Large intestine (tissue), 3 donors: ENCODE results near the gene PLIN1. TPM values are rescaled to one million over a fixed set of nuclear protein-coding genes. Genes with fewer than 3 reads are reported as not detected.
"Not testable (repeated sequence)": the region's sequence is repeated elsewhere in the genome, so short reads cannot be mapped to it uniquely, and the experiment has no call there.

Experiments
- DNase-seq, 2 donors: peaks; one replicate each; pipeline versions ENCODE4 v3.0.0 to v3.0.0-alpha.2; 2013
- H3K27ac ChIP-seq: one replicate; pipeline ENCODE4 v1.5.1; 2013; ENCODE audit warnings: low read length
- H3K27me3 ChIP-seq: 2 replicates; pipeline ENCODE4 v1.6.1; 2013; ENCODE audit warnings: low read length; ENCODE audit not compliant: control insufficient read depth, insufficient read depth
- H3K36me3 ChIP-seq: 2 replicates; pipeline ENCODE4 v1.6.1; 2013; ENCODE audit warnings: low read length; ENCODE audit not compliant: control insufficient read depth, insufficient read depth
- H3K4me1 ChIP-seq: one replicate; pipeline ENCODE4 v1.6.1; 2013; ENCODE audit warnings: low read length; ENCODE audit not compliant: control insufficient read depth, insufficient read depth
- H3K4me3 ChIP-seq: one replicate; pipeline ENCODE4 v1.5.1; 2013; ENCODE audit warnings: low read length
- H3K9me3 ChIP-seq: one replicate; pipeline ENCODE4 v1.6.1; 2013; ENCODE audit warnings: mild to moderate bottlenecking, low read depth, low read length, moderate library complexity; ENCODE audit not compliant: control insufficient read depth
- WGBS: methylation state at CpG from one replicate; pipeline ENCODE4 v1.1.5; 2013; ENCODE audit warnings: low lambda C conversion rate; ENCODE audit not compliant: insufficient coverage; 5-methylcytosine and 5-hydroxymethylcytosine counted together
- polyA plus RNA-seq: library from polyadenylated mRNA; unstranded; fragments of 120-200 nt; gene quantifications from one replicate; pipeline ENCODE4 v1.2.1, GENCODE V29; 2013

PLIN1 gene
- polyA plus RNA-seq, 1 donor, result 0.34 TPM

- Histone ChIP-seq H3K27me3 (no peaks in the 10 kb centered on the region), H3K4me1 (peaks cover 7% of the 10 kb centered on the region), H3K36me3 (peaks cover 5% of the 10 kb centered on the region), H3K4me3 (peak within 1 kb of the TSS; percentile 96), H3K9me3 (no peaks in the 10 kb centered on the region), H3K27ac (peak within 1 kb of the TSS; percentile 69)
- DNase-seq, result peak; percentile 87 to 92
- WGBS, result 100% methylated on average over 1 of the region's 60 CpGs
Observed at GRCh38 chr15:89690276-89691218, 11.4 kb upstream of the PLIN1 start, which contains the start of the genes PEX11A and WDR93. Gene PEX11A, minus strand, starts transcription at chr15:89690754. Its CDS starts 122 bp downstream, at chr15:89690632. Gene WDR93, plus strand, starts transcription at chr15:89690811. Its CDS starts 10,936 bp downstream, at chr15:89701747.

GRCh38 chr15:89689930-89690275 is 10.7 kb upstream of the PLIN1 start:
- not testable (repeated sequence) for DNase-seq, H3K36me3 ChIP-seq, H3K27me3 ChIP-seq, H3K9me3 ChIP-seq, H3K4me1 ChIP-seq
- no CpG with 5 or more reads among the region's 15 CpGs for WGBS
- Histone ChIP-seq H3K4me3 (peak overlapping the region; percentile 96), H3K27ac (peak overlapping the region; percentile 69)

GRCh38 chr15:89686522-89686921 is 7.4 kb upstream of the PLIN1 start:
- no peaks in the 10 kb centered on the region for H3K9me3 ChIP-seq
- H3K4me3 ChIP-seq, result no peak overlapping the region
- H3K27ac ChIP-seq, result no peak overlapping the region

GRCh38 chr15:89685995-89686394 is 6.8 kb upstream of the PLIN1 start:
- H3K4me1 ChIP-seq, result peaks cover 2% of the 10 kb centered on the region
- H3K27ac ChIP-seq, result no peak overlapping the region
- no peaks in the 10 kb centered on the region for H3K9me3 ChIP-seq
- H3K36me3 ChIP-seq, result peaks cover 16% of the 10 kb centered on the region
- no peak overlapping the region for H3K4me3 ChIP-seq
- DNase-seq, result no peak
- 70% methylated on average over 2 of the region's 2 CpGs for WGBS
- no peaks in the 10 kb centered on the region for H3K27me3 ChIP-seq

More at GRCh38 chr15:89686522-89686921, 7.4 kb upstream of the PLIN1 start:
- Histone ChIP-seq H3K4me1 (peaks cover 3% of the 10 kb centered on the region), H3K36me3 (peaks cover 16% of the 10 kb centered on the region), H3K27me3 (no peaks in the 10 kb centered on the region)
- DNase-seq, result no peak

- WGBS, result no CpG with 5 or more reads among the region's 2 CpGs
- Histone ChIP-seq H3K9me3 (no peaks in the 10 kb centered on the region), H3K27ac (no peak overlapping the region), H3K27me3 (no peaks in the 10 kb centered on the region), H3K4me1 (peaks cover 8% of the 10 kb centered on the region), H3K4me3 (no peak overlapping the region), H3K36me3 (peaks cover 14% of the 10 kb centered on the region)
- no peak for DNase-seq
Observed at GRCh38 chr15:89681146-89681545, 2.0 kb upstream of the PLIN1 start.

- H3K36me3 ChIP-seq, result peaks cover 9% of the 10 kb centered on the region
- H3K27ac ChIP-seq, result peak overlapping the region; percentile 20
- DNase-seq, result peak; percentile 20 to 67
- no peaks in the 10 kb centered on the region for H3K27me3 ChIP-seq
- WGBS, result 51% methylated on average over 3 of the region's 5 CpGs
- H3K4me3 ChIP-seq, result no peak overlapping the region
- H3K4me1 ChIP-seq, result peaks cover 8% of the 10 kb centered on the region
- H3K9me3 ChIP-seq, result no peaks in the 10 kb centered on the region
Observed at GRCh38 chr15:89680282-89680873, 1.2 kb upstream of the PLIN1 start.

- peaks cover 2% of the 10 kb centered on the region for H3K9me3 ChIP-seq
- no CpG with 5 or more reads among the region's 1 CpG for WGBS
- H3K4me1 ChIP-seq, result peaks cover 8% of the 10 kb centered on the region
- no peak overlapping the region for H3K27ac ChIP-seq
- DNase-seq, result no peak
- H3K27me3 ChIP-seq, result no peaks in the 10 kb centered on the region
- no peak overlapping the region for H3K4me3 ChIP-seq
- H3K36me3 ChIP-seq, result no peaks in the 10 kb centered on the region
Observed at GRCh38 chr15:89677381-89677780, 1.8 kb downstream of the PLIN1 start.

- Histone ChIP-seq H3K4me1 (peaks cover 11% of the 10 kb centered on the region), H3K36me3 (no peaks in the 10 kb centered on the region), H3K4me3 (no peak overlapping the region), H3K27ac (no peak overlapping the region), H3K27me3 (no peaks in the 10 kb centered on the region), H3K9me3 (peaks cover 2% of the 10 kb centered on the region)
- DNase-seq, result no peak
- WGBS, result no CpG with 5 or more reads among the region's 6 CpGs
Observed at GRCh38 chr15:89675606-89676005, 3.6 kb downstream of the PLIN1 start.

- WGBS, result 92% methylated on average over 2 of the region's 4 CpGs
- Histone ChIP-seq H3K27ac (no peak overlapping the region), H3K4me1 (peaks cover 9% of the 10 kb centered on the region), H3K27me3 (no peaks in the 10 kb centered on the region), H3K36me3 (no peaks in the 10 kb centered on the region), H3K9me3 (peaks cover 2% of the 10 kb centered on the region), H3K4me3 (no peak overlapping the region)
- DNase-seq, result no peak
Observed at GRCh38 chr15:89674526-89674925, 4.6 kb downstream of the PLIN1 start.

- Histone ChIP-seq H3K36me3 (no peaks in the 10 kb centered on the region), H3K4me3 (no peak overlapping the region), H3K27me3 (no peaks in the 10 kb centered on the region), H3K27ac (no peak overlapping the region), H3K4me1 (peaks cover 9% of the 10 kb centered on the region), H3K9me3 (peaks cover 2% of the 10 kb centered on the region)
- no CpG with 5 or more reads among the region's 12 CpGs for WGBS
- DNase-seq, result no peak
Observed at GRCh38 chr15:89673165-89673512, 6.0 kb downstream of the PLIN1 start.
